ENCODE measurements around the gene TSHZ3.

TSHZ3 gene

GRCh38 chr19:31249217-31249616, 100.0 kb downstream of the TSHZ3 start:
- Histone ChIP-seq H3K79me2 (ENCODE audit: low read length) (no peaks in the 10 kb centered on the region), H3K4me1 (ENCODE audit: low read length) (no peaks in the 10 kb centered on the region), H3K27me3 (ENCODE audit: low read depth, low read length) (no peaks in the 10 kb centered on the region), H3K9me3 (ENCODE audit: insufficient read depth, low read length) (no peaks in the 10 kb centered on the region), H3K27ac (ENCODE audit: low read length) (no peak overlapping the region), H2AFZ (ENCODE audit: low read depth, low read length) (no peak overlapping the region), H3K4me2 (ENCODE audit: low read length) (no peak overlapping the region), H3K4me3 (ENCODE audit: low read length) (no peak overlapping the region), H4K20me1 (ENCODE audit: insufficient read depth, low read length) (no peaks in the 10 kb centered on the region), H3K9ac (ENCODE audit: low read length) (no peak overlapping the region), H3K36me3 (replicated peaks; ENCODE audit: low read depth, low read length) (no peaks in the 10 kb centered on the region)
- no peak for TF ChIP-seq EZH2phosphoT487 (IDR thresholded peaks at IDR 0.05; ENCODE audit: low read depth)
- no peak for TF ChIP-seq CTCF (IDR thresholded peaks at IDR 0.05; ENCODE audit: low read depth, low read length)

- Histone ChIP-seq H3K27me3 (ENCODE audit: low read depth, low read length) (no peaks in the 10 kb centered on the region), H3K79me2 (ENCODE audit: low read length) (no peaks in the 10 kb centered on the region), H3K4me3 (ENCODE audit: low read length) (no peak overlapping the region), H3K4me2 (ENCODE audit: low read length) (no peak overlapping the region), H3K27ac (ENCODE audit: low read length) (no peak overlapping the region), H2AFZ (ENCODE audit: low read depth, low read length) (no peak overlapping the region), H3K9ac (ENCODE audit: low read length) (no peak overlapping the region), H3K4me1 (ENCODE audit: low read length) (no peaks in the 10 kb centered on the region), H3K9me3 (ENCODE audit: insufficient read depth, low read length) (no peaks in the 10 kb centered on the region), H4K20me1 (ENCODE audit: insufficient read depth, low read length) (no peaks in the 10 kb centered on the region), H3K36me3 (replicated peaks; ENCODE audit: low read depth, low read length) (no peaks in the 10 kb centered on the region)
- TF ChIP-seq EZH2phosphoT487 (IDR thresholded peaks at IDR 0.05; ENCODE audit: low read depth) (no peak), CTCF (IDR thresholded peaks at IDR 0.05; ENCODE audit: low read depth, low read length) (no peak)
Measured at GRCh38 chr19:31235806-31236205, 113.4 kb downstream of the TSHZ3 start.

GRCh38 chr19:31233295-31233800, 115.9 kb downstream of the TSHZ3 start:
- H3K27ac ChIP-seq (ENCODE audit: low read length), result no peak overlapping the region
- no peaks in the 10 kb centered on the region for H3K79me2 ChIP-seq (ENCODE audit: low read length)
- H2AFZ ChIP-seq (ENCODE audit: low read depth, low read length), result no peak overlapping the region
- H3K9ac ChIP-seq (ENCODE audit: low read length), result no peak overlapping the region
- no peaks in the 10 kb centered on the region for H3K27me3 ChIP-seq (ENCODE audit: low read depth, low read length)
- H4K20me1 ChIP-seq (ENCODE audit: insufficient read depth, low read length), result no peaks in the 10 kb centered on the region
- H3K4me3 ChIP-seq (ENCODE audit: low read length), result no peak overlapping the region
- H3K36me3 ChIP-seq (replicated peaks; ENCODE audit: low read depth, low read length), result no peaks in the 10 kb centered on the region
- no peaks in the 10 kb centered on the region for H3K9me3 ChIP-seq (ENCODE audit: insufficient read depth, low read length)
- H3K4me1 ChIP-seq (ENCODE audit: low read length), result no peaks in the 10 kb centered on the region
- TF ChIP-seq EZH2phosphoT487 (IDR thresholded peaks at IDR 0.05; ENCODE audit: low read depth), result no peak
- no peak for TF ChIP-seq CTCF (IDR thresholded peaks at IDR 0.05; ENCODE audit: low read depth, low read length)
- no peak overlapping the region for H3K4me2 ChIP-seq (ENCODE audit: low read length)

GRCh38 chr19:31232871-31233270, 116.4 kb downstream of the TSHZ3 start:
- TF ChIP-seq CTCF (IDR thresholded peaks at IDR 0.05; ENCODE audit: low read depth, low read length), result no peak
- no peak for TF ChIP-seq EZH2phosphoT487 (IDR thresholded peaks at IDR 0.05; ENCODE audit: low read depth)
- Histone ChIP-seq H3K4me3 (ENCODE audit: low read length) (no peak overlapping the region), H3K4me2 (ENCODE audit: low read length) (no peak overlapping the region), H3K4me1 (ENCODE audit: low read length) (no peaks in the 10 kb centered on the region), H3K9me3 (ENCODE audit: insufficient read depth, low read length) (no peaks in the 10 kb centered on the region), H3K79me2 (ENCODE audit: low read length) (no peaks in the 10 kb centered on the region), H3K9ac (ENCODE audit: low read length) (no peak overlapping the region), H4K20me1 (ENCODE audit: insufficient read depth, low read length) (no peaks in the 10 kb centered on the region), H3K36me3 (replicated peaks; ENCODE audit: low read depth, low read length) (no peaks in the 10 kb centered on the region), H3K27ac (ENCODE audit: low read length) (no peak overlapping the region), H2AFZ (ENCODE audit: low read depth, low read length) (no peak overlapping the region), H3K27me3 (ENCODE audit: low read depth, low read length) (no peaks in the 10 kb centered on the region)

All from OCI-LY3 (cell line).